Measurements from ENCODE around the gene FGFBP2.
A peak's percentile ranks its signal among the peaks of the same experiment; 100 is the strongest.

The FGFBP2 gene

DNA sequence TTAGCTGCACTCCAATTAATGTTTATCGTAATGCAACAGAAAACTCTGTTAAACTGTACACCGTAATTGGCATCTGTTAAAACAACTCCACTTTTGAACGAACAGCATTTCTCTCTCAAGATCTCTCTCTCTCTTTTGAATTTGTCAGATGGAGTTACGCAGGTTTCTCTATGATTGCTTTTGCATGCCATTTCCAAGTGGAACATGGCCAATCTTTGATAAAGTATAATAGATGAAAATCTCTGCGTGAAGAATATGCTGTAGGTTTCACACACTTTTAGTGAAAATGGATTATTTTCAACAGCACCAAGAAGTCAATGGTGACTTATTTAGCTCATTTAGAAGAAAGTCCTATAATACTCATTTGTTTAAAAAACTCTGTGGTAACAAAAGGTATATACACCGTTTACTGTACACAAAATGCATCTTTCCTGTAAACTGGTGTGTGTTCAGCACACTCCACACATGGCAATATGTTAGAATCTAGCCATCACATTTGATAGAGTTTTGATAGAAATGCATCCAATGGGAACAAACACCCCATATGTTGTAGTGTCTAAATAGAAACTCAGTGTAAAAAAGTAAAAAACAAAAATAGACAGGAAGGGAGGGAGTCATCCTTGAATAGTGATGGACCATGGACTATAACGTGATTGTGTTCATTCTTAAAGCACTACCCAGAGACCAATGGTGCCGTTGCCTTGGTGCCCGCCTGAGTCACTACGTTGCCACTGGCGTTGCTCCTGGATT is 5.8 kb upstream of the FGFBP2 start:
- no peak for DNase-seq (ENCODE audit: low read depth)

- no peak for DNase-seq (ENCODE audit: low read depth)
Observed at GRCh38 chr4:15965325-15965724, 2.4 kb upstream of the FGFBP2 start.

DNA sequence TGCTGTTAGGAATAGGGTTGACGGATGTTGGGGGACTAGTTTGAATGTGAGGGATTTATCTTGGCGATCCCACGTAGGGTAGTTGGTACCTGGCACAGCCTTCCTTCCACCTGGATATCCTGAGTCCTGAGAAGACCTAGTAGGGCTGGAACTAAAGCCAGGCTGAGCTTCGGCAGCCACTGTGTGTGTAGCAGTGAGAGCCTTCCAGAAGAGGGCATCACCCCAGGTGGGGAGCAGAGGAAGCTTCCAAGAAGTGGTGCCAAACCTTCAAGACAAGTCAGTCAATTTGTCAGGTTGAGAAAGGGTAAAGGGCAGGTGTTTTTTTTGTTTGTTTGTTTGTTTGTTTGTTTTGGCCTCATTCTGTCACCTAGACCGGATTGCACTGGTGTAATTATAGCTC is 1.2 kb upstream of the FGFBP2 start:
- DNase-seq (ENCODE audit: low read depth), result no peak

DNA sequence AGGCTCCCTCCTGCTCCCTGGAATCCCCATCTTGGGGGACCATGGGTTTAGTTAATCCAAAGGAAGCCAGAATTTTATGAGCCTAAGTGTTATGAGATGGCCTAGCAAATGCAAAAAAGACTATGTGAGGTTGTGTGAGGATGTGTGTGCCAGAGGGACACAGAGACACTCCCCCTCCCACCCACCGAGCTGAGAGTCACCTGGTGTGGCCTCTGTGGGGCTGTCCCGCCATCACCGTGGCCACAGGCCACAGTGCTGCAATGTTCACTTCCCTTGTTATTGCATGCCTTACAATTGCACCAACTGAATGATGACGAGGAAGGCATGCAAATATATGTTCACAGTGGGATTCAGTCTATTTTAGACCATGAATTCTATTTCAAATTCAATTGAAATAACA is 601 bp upstream of the FGFBP2 start:
- no peak for DNase-seq (ENCODE audit: low read depth)

DNA sequence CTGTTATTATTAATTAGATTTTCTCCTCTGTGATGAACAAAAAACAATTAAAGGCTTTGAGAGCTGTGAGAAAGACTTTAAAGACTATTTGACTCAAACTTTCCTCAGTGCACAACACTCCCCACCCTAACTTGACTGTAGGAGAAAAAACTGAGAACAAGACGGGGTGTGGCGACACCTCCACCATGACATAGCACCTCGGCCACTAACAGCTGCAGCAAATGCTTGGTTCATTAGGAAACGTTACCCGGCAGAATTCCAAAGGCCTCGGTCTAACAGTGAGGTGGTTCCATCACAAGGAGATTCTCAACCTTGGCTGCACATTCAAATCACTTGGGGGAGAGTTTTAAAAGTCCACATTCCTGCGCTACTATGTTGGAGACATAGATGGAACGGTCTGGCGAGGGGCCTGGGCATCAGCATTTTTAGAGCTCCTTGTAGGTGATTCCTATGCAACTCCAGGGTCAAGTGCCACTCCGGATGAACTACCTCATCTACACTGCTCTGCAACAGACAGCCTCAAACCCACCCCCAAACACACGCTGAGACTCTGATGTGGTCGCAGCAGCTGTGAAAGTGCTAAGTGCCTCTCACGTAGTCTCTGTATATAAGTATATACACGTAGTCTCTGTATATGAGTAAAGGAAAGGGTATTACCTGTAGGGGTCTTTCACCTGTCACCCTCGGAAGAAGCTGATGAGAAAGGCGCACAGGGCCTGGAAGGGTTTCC is 1.0 kb downstream of the FGFBP2 start:
- no peak for DNase-seq (ENCODE audit: low read depth)

DNA sequence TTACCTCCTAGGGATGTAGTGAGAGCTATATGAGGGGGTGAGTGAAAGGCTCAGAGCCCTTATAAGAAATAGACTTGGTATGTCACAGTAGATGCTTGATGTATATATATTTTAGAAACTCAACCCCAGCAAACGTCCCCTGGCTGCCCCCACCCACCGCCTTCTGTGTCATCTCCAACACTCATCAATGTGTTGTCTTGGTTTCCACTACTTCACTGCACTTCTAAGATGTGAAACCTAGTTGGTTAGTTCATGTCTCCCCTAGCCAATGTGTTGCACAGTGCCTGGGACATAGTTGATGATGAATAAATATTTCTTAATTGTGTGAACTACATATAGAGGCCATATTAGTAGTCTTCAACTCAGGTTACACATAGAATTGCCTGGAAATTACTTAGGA is 4.4 kb downstream of the FGFBP2 start:
- no peak for DNase-seq (ENCODE audit: low read depth)

- DNase-seq (ENCODE audit: low read depth), result peak; percentile 10
Observed at GRCh38 chr4:15956179-15956850, 6.7 kb downstream of the FGFBP2 start.

DNA sequence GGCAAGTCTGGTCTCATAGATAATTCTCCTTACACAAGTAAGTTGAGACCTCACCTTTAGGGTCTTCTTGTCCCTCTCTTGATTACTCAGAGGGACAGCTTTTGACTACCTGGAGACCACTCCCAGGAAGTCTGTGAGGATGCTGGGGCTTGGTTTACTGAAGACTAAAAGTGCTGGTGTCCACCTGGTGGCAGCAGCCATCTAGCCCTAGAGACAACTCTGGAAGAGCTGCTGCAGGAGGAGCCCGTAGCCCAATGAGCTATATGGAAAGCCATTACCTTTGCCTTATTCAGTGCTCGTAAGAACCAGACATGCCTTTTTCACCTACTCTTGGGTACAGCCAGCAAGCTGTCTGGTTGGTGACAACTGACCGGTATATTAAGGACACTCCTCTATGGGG is 7.3 kb downstream of the FGFBP2 start:
- DNase-seq (ENCODE audit: low read depth), result no peak

GRCh38 chr4:15953625-15954024 is 9.3 kb downstream of the FGFBP2 start:
- DNase-seq (ENCODE audit: low read depth), result no peak

DNA sequence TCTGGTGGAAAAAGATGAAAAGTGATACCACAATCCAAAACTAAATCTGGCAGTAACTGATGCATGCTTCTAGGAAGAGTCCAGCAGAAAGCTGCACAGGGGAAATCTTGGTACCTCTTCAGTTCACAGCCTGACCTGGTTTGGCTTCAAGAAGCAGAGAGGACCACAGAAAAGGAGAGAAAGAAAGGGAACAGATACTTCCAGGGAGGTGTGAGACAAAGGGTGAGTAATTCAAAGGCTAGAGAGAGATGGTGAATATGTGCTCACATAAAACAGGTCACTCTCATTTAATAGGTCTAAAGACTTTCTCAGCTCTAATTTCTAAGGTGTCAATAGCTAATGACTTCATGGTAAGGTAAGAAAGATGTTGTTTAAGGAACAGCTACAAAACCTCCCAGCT is 11.2 kb downstream of the FGFBP2 start:
- no peak for DNase-seq (ENCODE audit: low read depth)

DNA sequence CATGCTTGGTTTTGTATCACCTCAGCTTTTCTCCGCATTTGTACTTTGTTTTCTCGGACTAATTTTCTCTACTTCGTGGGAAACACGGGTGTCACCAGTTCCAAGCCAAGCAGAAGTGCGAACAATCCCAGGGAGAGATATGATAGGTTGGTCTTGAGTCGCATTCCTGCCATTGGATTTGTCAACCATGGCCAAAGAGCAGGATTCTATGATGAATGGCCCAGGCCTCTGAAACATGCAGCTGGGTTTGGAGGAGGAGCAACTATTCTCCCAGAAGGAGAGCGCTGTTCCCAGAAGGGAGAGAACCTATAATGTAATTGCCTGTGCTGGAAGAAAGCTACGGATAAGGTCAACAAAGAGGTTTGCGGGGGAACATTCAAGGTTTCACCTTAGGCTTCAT is 14.1 kb downstream of the FGFBP2 start:
- DNase-seq (ENCODE audit: low read depth), result no peak

DNA sequence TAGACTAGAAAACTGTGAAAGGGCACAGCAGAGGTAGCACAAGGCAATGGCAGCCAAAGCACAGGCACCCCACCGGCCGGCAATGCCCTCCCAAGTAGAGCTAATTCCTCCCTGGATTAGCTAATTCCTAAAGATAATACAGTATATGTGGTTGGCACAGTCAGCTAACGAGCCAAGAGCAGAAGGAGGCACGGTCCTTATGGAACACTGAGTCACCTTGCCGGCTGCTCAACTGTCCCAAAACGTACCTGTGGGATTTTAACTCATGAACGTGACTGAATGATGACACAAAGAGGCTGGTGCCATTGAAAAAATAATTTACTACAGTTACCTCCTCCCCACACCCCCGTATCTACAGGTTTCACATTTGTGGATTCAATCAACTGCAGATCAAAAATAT is 15.3 kb downstream of the FGFBP2 start:
- no peak for DNase-seq (ENCODE audit: low read depth)

DNA sequence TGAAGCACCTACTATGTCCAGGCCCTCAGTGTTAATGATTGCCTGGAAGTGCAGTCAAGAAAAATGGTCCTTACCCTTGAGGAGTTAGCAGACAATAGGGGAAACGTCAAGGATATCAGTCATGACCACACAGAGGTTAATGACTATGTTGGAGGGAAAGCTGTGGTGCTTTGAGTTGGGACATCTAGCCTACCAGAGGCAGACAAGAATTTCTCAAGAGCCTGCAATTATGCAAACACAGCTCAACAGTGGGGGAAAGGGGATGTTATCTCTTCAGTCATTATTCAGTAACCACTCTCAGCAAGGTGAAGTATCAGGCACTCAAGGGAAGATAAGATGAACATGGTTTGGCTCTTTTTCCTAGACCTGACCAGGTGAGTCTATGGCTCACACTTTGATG is 17.5 kb downstream of the FGFBP2 start:
- DNase-seq (ENCODE audit: low read depth), result no peak

DNA sequence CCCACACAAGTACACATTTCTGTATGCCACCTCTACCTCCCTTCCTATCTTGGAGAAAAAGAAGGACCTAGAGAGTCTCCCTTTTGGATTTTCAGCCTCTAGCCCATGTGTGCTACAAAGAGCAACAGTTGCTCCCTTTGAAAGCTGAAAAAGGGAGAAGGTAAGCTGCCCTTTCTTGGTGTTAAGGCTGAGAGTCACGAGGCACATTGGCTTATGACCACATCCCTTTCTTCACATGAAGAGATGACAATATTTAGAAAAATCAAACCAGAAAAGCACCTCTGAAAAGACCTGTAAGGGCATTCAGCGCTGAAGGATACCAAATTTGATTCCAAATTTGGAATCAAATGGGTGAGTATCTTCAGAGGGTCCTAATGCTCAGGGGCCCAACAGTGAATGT is 18.1 kb downstream of the FGFBP2 start:
- no peak for DNase-seq (ENCODE audit: low read depth)

GRCh38 chr4:15942283-15942682 is 20.7 kb downstream of the FGFBP2 start:
- DNase-seq (ENCODE audit: low read depth), result no peak

DNA sequence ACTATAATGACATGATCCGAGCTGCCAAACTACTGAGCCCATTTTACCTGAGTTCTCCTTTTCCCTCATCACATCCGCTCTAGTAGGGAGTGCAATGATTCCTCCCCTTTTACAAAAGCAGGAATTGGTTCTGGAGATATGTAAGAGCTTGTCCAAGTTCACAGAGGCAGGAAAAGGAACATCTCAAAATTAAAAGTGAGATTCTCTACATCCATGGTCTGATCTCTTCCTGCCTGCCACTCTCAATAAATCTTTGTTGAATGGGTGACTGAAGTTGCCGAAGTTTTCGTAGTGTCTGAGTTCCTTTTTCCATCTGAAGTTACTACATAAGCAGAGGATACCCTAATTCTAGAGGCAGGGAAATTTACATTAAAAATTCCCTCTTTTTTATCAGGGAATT is 24.3 kb downstream of the FGFBP2 start, which contains the start of gene FGFBP1:
TSS of gene FGFBP1 (minus strand) at position 101 of the 400 bp plus-strand sequence. CDS start 2,108 bp downstream, outside the sequence.
- DNase-seq (ENCODE audit: low read depth), result no peak

- no peak for DNase-seq (ENCODE audit: low read depth)
Observed at GRCh38 chr4:15938182-15938581, 24.8 kb downstream of the FGFBP2 start.

DNA sequence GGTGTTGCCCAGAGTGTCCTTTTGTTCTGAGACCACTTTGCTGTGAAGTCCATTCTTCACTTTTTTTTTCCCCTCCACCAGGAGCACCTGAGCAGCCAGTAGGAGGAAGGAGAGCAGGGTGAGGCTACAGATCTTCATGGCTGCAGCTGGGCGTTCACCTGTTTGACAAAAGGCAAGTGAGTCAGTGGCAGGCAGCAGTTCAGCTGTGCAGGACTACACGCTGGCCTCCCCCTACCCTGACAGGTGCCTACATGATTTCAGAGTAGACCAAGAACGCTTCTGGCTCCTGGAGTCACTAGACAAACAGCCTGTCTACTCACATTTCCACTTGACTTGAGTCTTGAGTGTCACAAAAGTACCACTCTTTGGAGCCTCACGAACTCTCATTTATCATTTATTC is 26.5 kb downstream of the FGFBP2 start:
- no peak for DNase-seq (ENCODE audit: low read depth)

DNA sequence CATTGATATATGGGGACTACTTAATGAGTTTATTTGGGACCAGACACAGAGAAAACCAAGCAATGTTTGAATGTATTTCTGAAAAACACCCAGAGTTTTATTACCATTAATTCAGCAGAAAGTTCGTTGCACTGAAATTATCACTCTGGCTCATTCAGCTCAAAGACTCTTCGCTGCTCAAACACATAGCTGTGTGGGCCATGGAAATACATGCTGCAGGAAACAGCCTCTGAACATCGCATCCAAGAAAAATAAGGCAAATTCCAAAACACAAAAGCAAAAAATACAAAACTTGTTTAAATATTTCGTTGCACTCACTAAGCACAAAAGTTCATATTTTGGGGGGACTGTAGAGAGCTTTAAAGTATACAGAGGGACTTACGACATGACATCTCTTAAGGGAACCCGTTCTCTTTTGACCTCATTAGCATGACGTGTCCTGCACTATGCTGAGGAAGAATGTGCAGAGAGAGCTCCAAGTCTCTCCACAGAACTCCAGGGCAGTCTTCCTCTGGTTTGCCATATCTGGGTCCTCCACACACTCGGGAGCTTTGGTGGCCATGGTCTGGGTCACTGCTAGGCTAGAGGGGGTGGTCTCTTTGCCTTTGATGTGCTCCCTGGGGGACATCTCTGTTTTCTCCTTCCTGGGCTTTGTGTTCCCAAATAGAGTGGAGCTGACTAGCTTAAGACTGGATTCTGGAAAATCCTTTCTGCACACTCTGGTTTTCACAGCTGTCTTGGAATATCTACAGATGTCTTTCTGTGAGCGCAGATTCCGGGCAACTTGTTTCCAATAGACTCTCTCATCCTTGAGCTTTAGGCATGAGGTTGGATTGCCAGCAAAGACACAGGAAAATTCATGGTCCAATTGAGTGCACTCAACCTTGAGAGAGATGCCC is 27.2 kb downstream of the FGFBP2 start:
- no peak for DNase-seq (ENCODE audit: low read depth)

- DNase-seq (ENCODE audit: low read depth), result no peak
Observed at GRCh38 chr4:15934259-15934658, 28.7 kb downstream of the FGFBP2 start.

DNA sequence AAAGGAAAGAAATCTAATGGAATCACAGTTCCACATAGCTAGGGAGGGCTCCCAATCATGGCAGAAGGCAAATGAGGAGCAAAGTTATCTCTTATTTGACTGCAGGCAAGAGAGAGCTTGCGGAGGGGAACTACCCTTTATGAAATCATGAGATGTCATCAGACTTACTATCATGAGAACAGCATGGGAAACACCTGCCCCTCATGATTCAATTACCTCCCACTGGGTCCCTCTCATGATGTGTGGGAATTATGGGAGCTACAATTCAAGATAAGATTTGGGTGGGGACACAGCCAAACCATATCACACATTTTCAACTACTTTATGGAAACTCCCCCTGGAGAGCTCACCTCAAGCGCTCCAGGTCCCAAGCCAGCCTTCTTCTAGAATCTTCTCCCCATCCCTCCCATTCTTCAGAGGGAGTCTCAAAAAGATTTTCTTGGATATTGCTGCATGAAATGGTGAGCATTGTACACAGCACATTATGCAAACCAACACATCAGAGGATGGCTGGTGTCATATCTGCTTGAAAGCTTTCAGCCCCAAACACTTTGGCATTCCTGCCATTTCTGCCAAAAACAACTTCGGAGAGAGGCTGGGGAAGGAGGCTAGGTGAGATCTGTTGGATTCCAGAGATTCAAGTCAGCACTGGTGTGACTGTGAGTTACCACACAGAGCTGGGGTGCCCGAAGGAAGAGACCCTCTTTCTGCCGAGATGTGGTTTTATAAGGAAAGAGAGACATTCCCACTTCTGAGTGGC is 31.3 kb downstream of the FGFBP2 start:
- no peak for DNase-seq (ENCODE audit: low read depth)

Data from non-pigmented ciliary epithelial cell (primary cell).